Heart right ventricle (tissue), 16 donors: ENCODE data around the gene FIBCD1. TPM values are rescaled to one million over a fixed set of nuclear protein-coding genes. Genes with fewer than 3 reads are reported as not detected.

Experiments
- ATAC-seq, 8 donors: fragments of 200-7000 bp; cut with Tn5 transposase; one replicate each; pipeline ENCODE4 v1.9.1; 2020; ENCODE audit warnings: mild to moderate bottlenecking in 8 of 8, moderate library complexity in 8 of 8, moderate number of reproducible peaks in 1 of 8
- DNase-seq, 2 donors: peaks; one replicate each; pipeline ENCODE4 v3.0.0-alpha.2; 2020
- H3K27ac ChIP-seq, 10 donors: fragments of 200-600 bp; sonication (generic) in 2 of 10; one replicate each; pipeline versions ENCODE4 v1.5.0 to v1.8.0; 2020 to 2022; ENCODE audit warnings: mild to moderate bottlenecking in 3 of 10
- H3K27me3 ChIP-seq, 7 donors: fragments of 200-600 bp; one replicate each; pipeline ENCODE4 v1.8.0; 2021 to 2022; ENCODE audit warnings: mild to moderate bottlenecking in 2 of 7
- H3K36me3 ChIP-seq, 9 donors: fragments of 200-600 bp; sonication (generic) in 1 of 9; one replicate each; pipeline versions ENCODE4 v1.5.0 to v1.8.0; 2020 to 2022; ENCODE audit warnings: mild to moderate bottlenecking in 2 of 9
- H3K4me1 ChIP-seq, 9 donors: fragments of 200-600 bp; sonication (generic) in 1 of 9; one replicate each; pipeline versions ENCODE4 v1.5.0 to v1.8.0; 2020 to 2022; ENCODE audit warnings: mild to moderate bottlenecking in 4 of 9
- H3K4me3 ChIP-seq, 10 donors: fragments of 200-600 bp; sonication (generic) in 2 of 10; one replicate each; pipeline versions ENCODE4 v1.5.0 to v1.8.0; 2020 to 2022; ENCODE audit warnings: mild to moderate bottlenecking in 7 of 10, moderate library complexity in 2 of 10
- H3K9me3 ChIP-seq, 11 donors: fragments of 200-600 bp in 10 of 11; sonication (generic) in 2 of 11; one replicate each; pipeline versions ENCODE4 v1.5.0 to v1.8.0; 2013 to 2022; ENCODE audit warnings: mild to moderate bottlenecking in 2 of 11, control low read depth in 1 of 11, moderate library complexity in 1 of 11
- WGBS, 2 donors: extraction: QIAGEN DNeasy Blood & Tissue Kit; methylation state at CpG; one replicate each; pipeline ENCODE4 v1.1.7; 2013; ENCODE audit warnings: inconsistent platforms in 1 of 2; 5-methylcytosine and 5-hydroxymethylcytosine counted together
- intact Hi-C, 10 donors: fragments of 100-400 bp; cut with DNase I; formaldehyde crosslinking; loops; one replicate each; pipeline versions ENCODE4 v1.11.1 to v1.14.2; 2022
- long read RNA-seq, 3 donors: library from polyadenylated mRNA; unstranded; transcript quantifications; one replicate each; pipeline ENCODE4 v2.0.0, GENCODE V29; 2020 to 2021
- polyA plus RNA-seq, 2 donors: library from polyadenylated mRNA; stranded (reverse); fragments of 200-250 nt; gene quantifications; one replicate each; pipeline ENCODE4 v1.2.3, GENCODE V29; 2013
- total RNA-seq, 10 donors: library from RNA; stranded (reverse); fragmentation: NEBNext Ultra II Directional in 3 of 10; extraction: Animal tissue kit (Norgen Biotek cat#: 25700) in 3 of 10; gene quantifications; one replicate each; pipeline versions ENCODE4 v1.2.1 to v1.2.4, GENCODE V29; 2021 to 2023
- TF ChIP-seq, protein P1 (sequence below), 9 donors: fragments of 200-600 bp; sonication (generic) in 2 of 9; IDR thresholded peaks; one replicate each; pipeline versions ENCODE4 v1.5.0 to v1.8.0; 2021 to 2022; ENCODE audit warnings: antibody characterized with exemption in 9 of 9, mild to moderate bottlenecking in 5 of 9, moderate library complexity in 1 of 9
- donor health status: Arrhythmogenic right ventricular cardiomyopathy.
- donor health status: ischemic (EF 13 %, LVEDD 7.1; RV severe dilation, severe dysfunction).
- donor health status: healthy with polysubstance abuse.
- donor health status: DM: no; HTN: yes; CAD: no.
- donor health status: DM: no; HTN: no; CAD: no.
- donor health status: ischemic (EF 25% LVEDD 6.9; RV normal size, moderate dysfunction).
- donor health status: ischemic (EF 25% LVEDD 5.7; RV mildly dilated, moderate dysfunction).
- donor health status: healthy.
- donor health status: DM: yes; HTN: yes; CAD: no.
- donor health status: Ischemic cardiomyopathy.
- donor health status: ischemic (EF 35%, LVEDD 5.7; RV mildly dilated, moderate dysfunction).
- donor health status: nonischemic (EF 11% LVEDD 7.7; RV severe dilation, severe dysfunction).
- donor health status: DM: yes; HTN: yes; CAD: no.
- donor health status: PGD.
- donor health status: ischemic (EF 29% LVEDD 5.4; RV normal size, mild dysfunction).
- donor health status: nonischemic (EF 23%, LVEDD 6.1; RV moderate dilation, normal function).

Gene FIBCD1, protein sequence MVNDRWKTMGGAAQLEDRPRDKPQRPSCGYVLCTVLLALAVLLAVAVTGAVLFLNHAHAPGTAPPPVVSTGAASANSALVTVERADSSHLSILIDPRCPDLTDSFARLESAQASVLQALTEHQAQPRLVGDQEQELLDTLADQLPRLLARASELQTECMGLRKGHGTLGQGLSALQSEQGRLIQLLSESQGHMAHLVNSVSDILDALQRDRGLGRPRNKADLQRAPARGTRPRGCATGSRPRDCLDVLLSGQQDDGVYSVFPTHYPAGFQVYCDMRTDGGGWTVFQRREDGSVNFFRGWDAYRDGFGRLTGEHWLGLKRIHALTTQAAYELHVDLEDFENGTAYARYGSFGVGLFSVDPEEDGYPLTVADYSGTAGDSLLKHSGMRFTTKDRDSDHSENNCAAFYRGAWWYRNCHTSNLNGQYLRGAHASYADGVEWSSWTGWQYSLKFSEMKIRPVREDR
- 1 to 10 TPM in 4 of 10 donors, under 1 TPM in 6; 0.16 to 5.8 (median 0.74) TPM for total RNA-seq
- 1 to 10 TPM; 2.0 to 3.9 TPM for polyA plus RNA-seq
- long read RNA-seq, donor 1, result 0 reads
- long read RNA-seq, donor 2, partial matches to known transcripts, result 0 of 2 reads
- long read RNA-seq, donor 2, other reads (novel, unspliced or antisense), result 1 of 2 reads
- long read RNA-seq, donor 3, partial matches to known transcripts, result 0 of 4 reads
- long read RNA-seq, donor 3, other reads (novel, unspliced or antisense), result 4 of 4 reads

DNA sequence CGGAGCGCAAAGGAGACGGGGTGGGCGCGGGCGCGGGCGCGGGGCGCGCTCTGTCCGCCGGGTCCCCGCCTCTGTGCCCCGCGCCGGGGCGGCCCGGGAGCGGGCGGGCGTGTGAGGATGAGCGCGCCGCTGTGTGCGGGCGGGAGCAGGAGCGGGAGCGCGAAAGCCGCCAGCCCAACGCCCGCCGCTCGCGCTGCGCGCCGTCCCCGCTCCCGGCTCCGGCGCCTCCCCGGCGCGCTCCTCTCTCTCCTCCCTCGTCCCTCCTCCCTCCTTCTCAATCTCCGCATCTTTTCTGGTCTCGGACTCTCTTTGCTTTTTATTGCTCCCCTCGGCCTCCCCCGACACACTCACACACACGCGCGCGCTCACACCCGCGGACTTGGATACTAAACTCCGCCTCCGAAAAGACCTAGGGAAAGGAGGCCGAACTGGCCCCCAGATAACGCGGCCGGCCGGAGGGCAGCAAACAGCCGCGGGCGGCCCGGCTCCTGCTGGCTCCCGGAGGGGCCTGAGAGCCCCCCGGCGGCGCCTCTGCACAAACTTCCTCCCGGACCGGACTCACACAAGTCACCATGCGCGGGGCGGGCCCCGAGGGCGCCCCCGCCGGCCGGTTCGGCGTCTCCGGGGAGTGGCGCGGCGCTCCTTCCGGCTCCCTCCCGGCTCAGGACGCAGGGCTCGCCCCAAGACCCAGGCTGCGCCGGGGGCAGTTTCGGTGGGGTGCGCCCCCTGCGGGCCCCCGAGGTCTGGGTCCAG lies at the start of gene FIBCD1:
Gene FIBCD1, minus strand, starts transcription at position 596 of the 753 bp plus-strand sequence. CDS start 640 bp downstream, outside the sequence.
- intact Hi-C loops, result loop anchor here in 3 of 10 donors (5.0 to 10.0 kb wide), 3 partner anchors 67 to 237 kb away; no protein-coding TSS in a partner anchor
- ATAC-seq (peak in 5 of 8 donors; percentile 26 to 42 (median 33)), DNase-seq (no peak)
- peaks cover 37 to 96% (median 93%) of the 10 kb centered on the region in 7 donors for H3K27me3 ChIP-seq
- peak within 1 kb of the TSS; percentile 33 to 54 (median 52) for H3K4me3 ChIP-seq
- H3K27ac ChIP-seq, result no peak within 1 kb of the TSS
- no peaks in the 10 kb centered on the region for H3K9me3 ChIP-seq
- no peaks in the 10 kb centered on the region for H3K36me3 ChIP-seq
- 1% methylated on average over 90 to 97 of the region's 98 CpGs for WGBS, 2 donors
- TF ChIP-seq, protein P1, sequence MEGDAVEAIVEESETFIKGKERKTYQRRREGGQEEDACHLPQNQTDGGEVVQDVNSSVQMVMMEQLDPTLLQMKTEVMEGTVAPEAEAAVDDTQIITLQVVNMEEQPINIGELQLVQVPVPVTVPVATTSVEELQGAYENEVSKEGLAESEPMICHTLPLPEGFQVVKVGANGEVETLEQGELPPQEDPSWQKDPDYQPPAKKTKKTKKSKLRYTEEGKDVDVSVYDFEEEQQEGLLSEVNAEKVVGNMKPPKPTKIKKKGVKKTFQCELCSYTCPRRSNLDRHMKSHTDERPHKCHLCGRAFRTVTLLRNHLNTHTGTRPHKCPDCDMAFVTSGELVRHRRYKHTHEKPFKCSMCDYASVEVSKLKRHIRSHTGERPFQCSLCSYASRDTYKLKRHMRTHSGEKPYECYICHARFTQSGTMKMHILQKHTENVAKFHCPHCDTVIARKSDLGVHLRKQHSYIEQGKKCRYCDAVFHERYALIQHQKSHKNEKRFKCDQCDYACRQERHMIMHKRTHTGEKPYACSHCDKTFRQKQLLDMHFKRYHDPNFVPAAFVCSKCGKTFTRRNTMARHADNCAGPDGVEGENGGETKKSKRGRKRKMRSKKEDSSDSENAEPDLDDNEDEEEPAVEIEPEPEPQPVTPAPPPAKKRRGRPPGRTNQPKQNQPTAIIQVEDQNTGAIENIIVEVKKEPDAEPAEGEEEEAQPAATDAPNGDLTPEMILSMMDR (IDR thresholded peaks at IDR 0.05), result peak in 7 of 9 donors; percentile 13 to 46 (median 38)
- peaks cover 3 to 44% (median 22%) of the 10 kb centered on the region in 9 donors for H3K4me1 ChIP-seq

DNA sequence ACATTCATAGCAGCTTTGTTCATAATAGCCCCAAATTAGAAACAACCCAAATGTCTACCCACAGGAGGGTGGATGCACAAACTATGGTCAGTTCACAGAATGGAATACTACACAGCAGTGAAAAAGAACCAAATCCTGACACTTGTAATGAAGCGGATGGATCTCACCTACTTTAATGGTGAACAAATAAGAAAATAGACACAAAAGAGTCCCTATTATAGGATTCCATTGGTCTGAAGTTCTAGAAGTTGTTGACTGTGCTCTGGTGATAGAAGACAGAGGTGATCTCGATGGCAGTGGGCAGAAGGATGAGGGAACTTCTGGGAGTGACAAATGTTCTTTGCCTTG lies 49.3 kb upstream of the FIBCD1 start:
- ATAC-seq, result no peak
- no peak overlapping the region for H3K27ac ChIP-seq
- no peak overlapping the region for H3K4me3 ChIP-seq
- H3K36me3 ChIP-seq, result no peaks in the 10 kb centered on the region
- 68 to 95% methylated on average over 2 of the region's 2 CpGs for WGBS, 2 donors
- H3K4me1 ChIP-seq, result no peaks in the 10 kb centered on the region
- peaks cover 0 to 3% (median 0%) of the 10 kb centered on the region in 11 donors for H3K9me3 ChIP-seq
- H3K27me3 ChIP-seq, result peaks cover 0 to 20% (median 7%) of the 10 kb centered on the region in 7 donors
- no peak for DNase-seq
- TF ChIP-seq, protein P1 (IDR thresholded peaks at IDR 0.05), result no peak
- intact Hi-C loops, result loop anchor here in 1 of 10 donors (5.0 kb wide), 1 partner anchor 1699 kb away; no protein-coding TSS in a partner anchor

GRCh38 chr9:130987738-130988399 lies 48.8 kb upstream of the FIBCD1 start:
- no peak overlapping the region for H3K27ac ChIP-seq
- ATAC-seq (no peak), DNase-seq (no peak)
- WGBS, 2 donors, result 71 to 74% methylated on average over 10 of the region's 10 CpGs
- no peaks in the 10 kb centered on the region for H3K4me1 ChIP-seq
- no peaks in the 10 kb centered on the region for H3K36me3 ChIP-seq
- peaks cover 0 to 20% (median 2%) of the 10 kb centered on the region in 7 donors for H3K27me3 ChIP-seq
- TF ChIP-seq, protein P1 (IDR thresholded peaks at IDR 0.05), result no peak
- H3K4me3 ChIP-seq, result no peak overlapping the region
- H3K9me3 ChIP-seq, result peaks cover 0 to 3% (median 0%) of the 10 kb centered on the region in 11 donors
- intact Hi-C loops, result loop anchor here in 1 of 10 donors (5.0 kb wide), 1 partner anchor 1699 kb away; no protein-coding TSS in a partner anchor
